ENCODE results near the gene CDH13.

DNA sequence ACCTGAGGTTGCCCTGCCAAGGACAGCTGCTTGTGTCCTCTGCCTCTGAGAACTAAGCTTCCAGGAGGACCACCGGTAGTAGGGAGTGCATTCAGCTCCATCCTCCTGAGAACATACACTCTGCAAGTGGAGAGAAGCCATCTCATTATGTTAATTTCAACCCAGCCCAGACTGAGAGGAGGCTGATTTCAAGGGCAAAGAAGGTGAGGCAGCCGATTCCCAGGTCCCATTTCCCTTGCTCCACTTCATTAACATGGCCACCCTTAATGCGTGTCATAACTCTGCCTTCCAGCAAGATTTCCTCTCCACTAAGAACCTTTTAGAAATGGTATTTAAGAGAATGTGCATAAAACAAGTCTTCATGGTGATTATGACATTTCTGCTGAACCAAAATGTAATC lies 72.5 kb downstream of the CDH13 start:
- no peak for TF ChIP-seq GATA2 (IDR thresholded peaks at IDR 0.05; ENCODE audit: low read depth, low read length)
- TF ChIP-seq GATA3 (IDR thresholded peaks at IDR 0.05; ENCODE audit: low read depth, low read length) = no peak

All from SH-SY5Y (cell line).